ENCODE measurements around the gene CAPZB.

DNA sequence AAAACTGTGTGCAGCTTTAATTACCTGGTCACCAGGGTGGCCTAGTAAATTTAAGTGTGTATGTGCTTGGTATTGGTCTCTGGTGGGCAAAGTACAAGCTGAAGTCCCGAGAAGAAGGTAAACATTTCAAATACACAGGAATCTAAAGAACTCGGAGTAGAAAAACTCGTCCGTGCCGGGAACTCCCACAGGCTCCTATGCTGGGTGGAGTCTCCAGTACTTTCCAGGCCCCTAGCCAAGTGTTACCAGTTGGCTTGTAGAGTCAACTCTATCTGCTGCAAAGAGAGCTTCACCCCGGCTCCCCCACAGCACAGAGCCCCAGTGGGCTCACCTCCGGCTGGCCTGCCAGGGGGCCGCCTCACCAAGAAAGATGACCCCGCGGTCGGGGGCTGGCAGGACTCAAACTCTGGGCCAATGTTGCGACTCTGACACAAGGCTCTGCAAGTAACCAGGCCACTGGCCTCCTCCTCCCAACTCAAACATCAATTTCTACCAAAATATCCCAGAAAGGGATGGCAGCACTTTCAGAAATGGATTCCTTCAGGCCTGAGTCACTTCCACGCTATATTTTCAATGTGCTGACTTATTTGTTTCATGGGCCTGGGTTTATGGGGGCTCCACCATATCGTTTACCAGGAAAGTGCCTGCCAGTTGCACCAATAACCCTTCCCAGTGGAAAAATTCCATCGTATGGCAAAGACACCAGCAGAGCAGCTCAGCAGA is 99.3 kb downstream of the CAPZB start:
- TF ChIP-seq CTCF (conservative IDR thresholded peaks at IDR 0.05; ENCODE audit: low read depth, low read length) (no peak), CEBPB (IDR thresholded peaks at IDR 0.05; ENCODE audit: low read depth, low read length) (no peak)
- TF ChIP-seq, protein P1, sequence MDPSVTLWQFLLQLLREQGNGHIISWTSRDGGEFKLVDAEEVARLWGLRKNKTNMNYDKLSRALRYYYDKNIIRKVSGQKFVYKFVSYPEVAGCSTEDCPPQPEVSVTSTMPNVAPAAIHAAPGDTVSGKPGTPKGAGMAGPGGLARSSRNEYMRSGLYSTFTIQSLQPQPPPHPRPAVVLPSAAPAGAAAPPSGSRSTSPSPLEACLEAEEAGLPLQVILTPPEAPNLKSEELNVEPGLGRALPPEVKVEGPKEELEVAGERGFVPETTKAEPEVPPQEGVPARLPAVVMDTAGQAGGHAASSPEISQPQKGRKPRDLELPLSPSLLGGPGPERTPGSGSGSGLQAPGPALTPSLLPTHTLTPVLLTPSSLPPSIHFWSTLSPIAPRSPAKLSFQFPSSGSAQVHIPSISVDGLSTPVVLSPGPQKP (IDR thresholded peaks at IDR 0.05; ENCODE audit: borderline replicate concordance, low read depth, low read length): no peak
